Activated CD8-positive, alpha-beta memory T cell treated with anti-CD3 and anti-CD28 coated beads, Interleukin-2, amount 50 U/mL, for 1 hour (primary cell): ENCODE data around the gene RRAS2.
"Not testable (repeated sequence)": the region's sequence is repeated elsewhere in the genome, so short reads cannot be mapped to it uniquely, and the experiment has no call there.

Experiments
- DNase-seq: peaks from one replicate; pipeline ENCODE4 v3.0.0-alpha.2; 2020; ENCODE audit errors: extremely low read depth

Gene RRAS2

GRCh38 chr11:14306481-14306880 lies 52.5 kb downstream of the RRAS2 start:
- DNase-seq = no peak

- no peak for DNase-seq
Observed at GRCh38 chr11:14305649-14306048, 53.3 kb downstream of the RRAS2 start.

GRCh38 chr11:14304601-14305000 lies 54.4 kb downstream of the RRAS2 start:
- DNase-seq = no peak

GRCh38 chr11:14300661-14301304 lies 58.2 kb downstream of the RRAS2 start:
- no peak for DNase-seq

- DNase-seq = no peak
Observed at GRCh38 chr11:14299921-14300320, 59.1 kb downstream of the RRAS2 start.

- no peak for DNase-seq
Observed at GRCh38 chr11:14290422-14290821, 68.6 kb downstream of the RRAS2 start.

- no peak for DNase-seq
Observed at GRCh38 chr11:14288189-14288935, 70.6 kb downstream of the RRAS2 start.

GRCh38 chr11:14278869-14279268 lies 80.1 kb downstream of the RRAS2 start:
- not testable (repeated sequence) for DNase-seq

- no peak for DNase-seq
Observed at GRCh38 chr11:14275076-14275475, 83.9 kb downstream of the RRAS2 start.

GRCh38 chr11:14273895-14274294 lies 85.1 kb downstream of the RRAS2 start:
- DNase-seq = no peak

GRCh38 chr11:14270690-14271542 lies 88.1 kb downstream of the RRAS2 start:
- no peak for DNase-seq

GRCh38 chr11:14269692-14270573 lies 89.0 kb downstream of the RRAS2 start:
- no peak for DNase-seq

- no peak for DNase-seq
Observed at GRCh38 chr11:14267861-14268635, 90.9 kb downstream of the RRAS2 start.

- no peak for DNase-seq
Observed at GRCh38 chr11:14266622-14267021, 92.4 kb downstream of the RRAS2 start.

- DNase-seq = no peak
Observed at GRCh38 chr11:14264966-14265365, 94.0 kb downstream of the RRAS2 start.

GRCh38 chr11:14262271-14262846 lies 96.6 kb downstream of the RRAS2 start:
- DNase-seq = no peak

GRCh38 chr11:14261066-14261465 lies 97.9 kb downstream of the RRAS2 start:
- no peak for DNase-seq

GRCh38 chr11:14259878-14260277 lies 99.1 kb downstream of the RRAS2 start:
- no peak for DNase-seq

- DNase-seq = no peak
Observed at GRCh38 chr11:14259186-14259784, 99.7 kb downstream of the RRAS2 start.
